Stimulated activated CD8-positive, alpha-beta memory T cell treated with anti-CD3 and anti-CD28 coated beads, Interleukin-12 subunit alpha, Interleukin-12 subunit beta, amount 100 ng/mL, for 1 hour (primary cell): ENCODE data around the gene STEEP1.

Source experiments
- DNase-seq: peaks from one replicate; pipeline ENCODE4 v3.0.0-alpha.2; 2020; ENCODE audit warnings: low read depth

STEEP1 gene

GRCh38 chrX:119488749-119489148, 76.5 kb downstream of the STEEP1 start:
- DNase-seq: no peak
